Stimulated activated naive CD4-positive, alpha-beta T cell (primary cell): ENCODE data around the gene RPS6KA1.
"Not testable (repeated sequence)": the region's sequence is repeated elsewhere in the genome, so short reads cannot be mapped to it uniquely, and the experiment has no call there.

Source experiments
- DNase-seq, 6 experiments: peaks; one replicate each; lab custom pipeline; 2025; lab: John Stamatoyannopoulos, UW

Gene RPS6KA1

GRCh38 chr1:26598890-26599289 lies 69.3 kb downstream of the RPS6KA1 start:
- no peak for DNase-seq

GRCh38 chr1:26602378-26602959 lies 72.9 kb downstream of the RPS6KA1 start:
- peak in 5 of 6 experiments; percentile 17 to 68 (median 35) for DNase-seq

- no peak for DNase-seq
Measured at GRCh38 chr1:26603856-26604255, 74.3 kb downstream of the RPS6KA1 start.

- DNase-seq, result no peak
Measured at GRCh38 chr1:26607186-26607585, 77.6 kb downstream of the RPS6KA1 start.

GRCh38 chr1:26608895-26609294 lies 79.3 kb downstream of the RPS6KA1 start:
- no peak for DNase-seq

- DNase-seq, result no peak
Measured at GRCh38 chr1:26610781-26611180, 81.2 kb downstream of the RPS6KA1 start.

- DNase-seq, result not testable (repeated sequence)
Measured at GRCh38 chr1:26612627-26613026, 83.1 kb downstream of the RPS6KA1 start.

GRCh38 chr1:26614655-26615411 lies 85.3 kb downstream of the RPS6KA1 start:
- no peak for DNase-seq

- DNase-seq, result no peak
Measured at GRCh38 chr1:26616881-26617280, 87.3 kb downstream of the RPS6KA1 start.

- no peak for DNase-seq
Measured at GRCh38 chr1:26618561-26618960, 89.0 kb downstream of the RPS6KA1 start.
